Measurements from ENCODE around the gene POLR3E.

The POLR3E gene

DNA sequence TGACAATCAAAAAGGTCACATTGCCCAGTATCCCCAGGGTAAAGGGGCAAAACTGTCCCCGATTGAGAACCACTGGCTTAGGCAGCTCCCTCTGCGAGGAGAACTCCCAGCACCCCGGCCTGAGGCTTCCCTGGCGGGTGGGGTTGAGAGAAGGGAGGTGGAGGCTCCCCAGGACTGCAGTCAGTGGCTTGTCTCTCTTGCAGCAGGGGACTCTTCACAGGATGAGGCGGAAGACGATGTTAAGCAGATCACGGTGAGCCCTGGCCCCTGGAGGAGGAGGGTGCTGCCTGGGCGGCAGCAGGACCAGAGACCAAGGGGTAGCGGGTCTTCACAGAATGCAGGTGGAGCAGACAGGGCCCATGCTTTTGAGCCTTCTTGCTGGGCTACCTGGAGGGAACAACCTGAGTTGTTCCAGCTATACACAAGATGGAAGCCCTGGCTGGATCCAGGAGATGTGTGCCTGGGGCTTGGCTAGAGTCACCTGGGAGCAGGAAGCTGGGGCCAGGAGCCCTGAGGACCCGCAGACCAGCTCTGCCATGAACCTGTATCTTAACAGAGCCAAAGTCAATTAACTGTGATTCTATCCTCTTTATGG, 16.8 kb downstream of the POLR3E start:
- H3K27ac ChIP-seq = no peak overlapping the region
- TF ChIP-seq ZFX (IDR thresholded peaks at IDR 0.05) = no peak

DNA sequence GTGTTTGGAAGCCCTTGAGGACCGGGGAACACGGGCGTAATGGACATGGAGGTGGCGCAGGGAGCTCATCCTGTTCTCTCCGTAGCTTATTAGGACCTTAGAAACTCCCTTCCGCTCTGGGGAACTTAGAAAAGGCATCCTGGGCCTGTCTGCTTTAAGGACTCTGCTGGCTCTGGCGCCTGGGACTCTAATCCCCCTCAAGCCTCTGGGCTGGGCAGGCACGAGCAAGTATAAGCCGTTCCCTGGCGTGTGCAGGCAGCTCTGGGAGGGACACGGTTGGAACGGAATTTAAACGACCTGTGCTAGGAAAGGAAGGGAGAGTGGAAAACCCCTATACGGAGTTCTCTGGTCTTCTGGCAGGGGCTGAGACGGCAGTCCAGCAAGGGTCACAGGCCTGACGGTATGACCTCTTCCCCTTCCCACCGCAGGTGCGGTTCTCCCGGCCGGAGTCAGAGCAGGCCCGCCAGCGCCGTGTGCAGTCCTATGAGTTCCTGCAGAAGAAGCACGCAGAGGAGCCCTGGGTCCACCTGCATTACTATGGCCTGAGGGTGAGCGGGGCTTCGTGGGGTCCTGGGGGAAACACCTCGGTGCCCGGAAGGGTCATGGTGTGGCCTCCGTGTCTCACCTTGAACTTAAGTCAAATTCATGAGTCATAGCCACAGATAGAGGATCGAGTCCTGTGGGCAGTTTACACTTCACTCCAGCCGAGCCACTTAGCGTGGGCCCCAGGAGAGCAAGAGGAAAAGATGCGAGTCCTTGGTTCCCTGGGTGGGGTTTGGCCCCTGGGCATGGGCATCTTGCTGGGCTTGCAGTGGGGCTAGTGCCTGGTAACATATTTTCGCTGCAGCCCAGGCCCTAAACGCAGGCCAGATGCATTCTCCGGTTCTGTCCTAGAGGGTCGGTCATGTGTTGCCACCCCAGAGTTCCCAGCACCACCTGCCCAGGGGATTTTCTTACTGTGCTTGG, 17.7 kb downstream of the POLR3E start:
- no peak overlapping the region for H3K27ac ChIP-seq
- TF ChIP-seq ZFX (IDR thresholded peaks at IDR 0.05) = no peak
- TF ChIP-seq, protein P1, sequence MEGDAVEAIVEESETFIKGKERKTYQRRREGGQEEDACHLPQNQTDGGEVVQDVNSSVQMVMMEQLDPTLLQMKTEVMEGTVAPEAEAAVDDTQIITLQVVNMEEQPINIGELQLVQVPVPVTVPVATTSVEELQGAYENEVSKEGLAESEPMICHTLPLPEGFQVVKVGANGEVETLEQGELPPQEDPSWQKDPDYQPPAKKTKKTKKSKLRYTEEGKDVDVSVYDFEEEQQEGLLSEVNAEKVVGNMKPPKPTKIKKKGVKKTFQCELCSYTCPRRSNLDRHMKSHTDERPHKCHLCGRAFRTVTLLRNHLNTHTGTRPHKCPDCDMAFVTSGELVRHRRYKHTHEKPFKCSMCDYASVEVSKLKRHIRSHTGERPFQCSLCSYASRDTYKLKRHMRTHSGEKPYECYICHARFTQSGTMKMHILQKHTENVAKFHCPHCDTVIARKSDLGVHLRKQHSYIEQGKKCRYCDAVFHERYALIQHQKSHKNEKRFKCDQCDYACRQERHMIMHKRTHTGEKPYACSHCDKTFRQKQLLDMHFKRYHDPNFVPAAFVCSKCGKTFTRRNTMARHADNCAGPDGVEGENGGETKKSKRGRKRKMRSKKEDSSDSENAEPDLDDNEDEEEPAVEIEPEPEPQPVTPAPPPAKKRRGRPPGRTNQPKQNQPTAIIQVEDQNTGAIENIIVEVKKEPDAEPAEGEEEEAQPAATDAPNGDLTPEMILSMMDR (conservative IDR thresholded peaks at IDR 0.05) = no peak

DNA sequence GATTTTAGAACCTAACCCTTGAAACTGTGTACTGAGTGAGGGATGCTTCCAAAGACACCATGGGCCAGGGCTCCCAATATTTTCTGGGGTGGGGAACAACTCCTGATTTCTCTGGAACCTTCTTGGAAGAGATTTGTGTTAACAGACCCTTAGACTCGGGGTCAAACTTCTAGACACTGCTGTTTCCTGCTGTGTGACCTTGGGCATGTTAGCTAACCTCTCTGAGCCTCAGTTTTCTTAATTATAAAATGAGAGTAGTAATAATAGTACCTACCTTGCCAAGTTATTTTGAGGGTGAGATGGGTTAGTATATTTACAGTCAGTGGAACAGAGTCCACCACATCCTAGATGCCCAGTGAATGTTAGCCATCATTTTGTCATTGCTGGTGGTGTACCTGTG, 18.8 kb downstream of the POLR3E start:
- TF ChIP-seq, protein P1 (conservative IDR thresholded peaks at IDR 0.05) = no peak
- no peak for TF ChIP-seq ZFX (IDR thresholded peaks at IDR 0.05)
- no peak overlapping the region for H3K27ac ChIP-seq

DNA sequence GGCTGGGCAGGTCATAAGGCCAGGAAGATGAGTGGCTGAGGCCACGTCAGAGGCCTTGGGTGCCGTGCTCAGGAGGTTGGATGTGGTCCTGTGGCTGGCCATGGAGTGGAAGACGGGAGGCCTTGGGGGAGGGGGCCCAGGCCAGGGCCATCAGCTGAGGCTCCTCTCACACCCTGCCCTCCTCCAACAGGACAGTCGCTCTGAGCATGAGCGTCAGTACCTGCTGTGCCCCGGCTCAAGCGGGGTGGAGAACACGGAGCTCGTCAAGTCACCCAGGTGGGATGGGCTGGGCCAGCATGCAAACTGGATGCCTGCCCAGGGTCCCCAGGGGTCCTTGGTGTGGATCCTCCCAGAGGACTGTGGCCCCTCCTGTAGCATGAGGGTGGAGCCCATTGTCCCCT, 19.2 kb downstream of the POLR3E start:
- TF ChIP-seq, protein P1 (conservative IDR thresholded peaks at IDR 0.05) = no peak
- no peak for TF ChIP-seq ZFX (IDR thresholded peaks at IDR 0.05)
- no peak overlapping the region for H3K27ac ChIP-seq

DNA sequence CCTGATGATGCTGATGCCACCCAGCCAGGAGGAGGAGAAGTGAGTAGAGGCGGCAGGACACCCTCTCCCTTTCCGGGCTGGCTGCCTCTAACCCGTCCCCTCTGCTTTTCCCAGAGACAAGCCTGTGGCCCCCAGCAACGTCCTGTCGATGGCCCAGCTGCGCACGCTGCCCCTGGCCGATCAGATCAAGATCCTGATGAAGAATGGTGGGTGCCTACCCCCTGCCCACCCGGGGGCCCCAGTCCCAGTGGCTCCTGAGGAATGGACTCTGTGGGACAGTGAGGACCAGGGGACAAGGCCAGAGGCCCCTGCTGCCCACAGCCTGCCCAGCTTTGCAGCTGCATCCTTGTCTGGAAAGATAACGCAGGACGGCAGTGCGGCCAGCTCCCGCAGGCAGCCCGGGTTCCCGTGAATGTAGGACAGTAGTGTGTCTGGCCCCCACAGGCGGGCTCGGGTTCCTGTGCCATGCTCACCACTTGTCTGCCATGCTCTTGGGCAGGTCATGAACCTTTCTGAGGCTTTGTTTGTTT, 19.9 kb downstream of the POLR3E start:
- no peak overlapping the region for H3K27ac ChIP-seq
- TF ChIP-seq ZFX (IDR thresholded peaks at IDR 0.05) = no peak
- TF ChIP-seq, protein P1 (conservative IDR thresholded peaks at IDR 0.05) = no peak

DNA sequence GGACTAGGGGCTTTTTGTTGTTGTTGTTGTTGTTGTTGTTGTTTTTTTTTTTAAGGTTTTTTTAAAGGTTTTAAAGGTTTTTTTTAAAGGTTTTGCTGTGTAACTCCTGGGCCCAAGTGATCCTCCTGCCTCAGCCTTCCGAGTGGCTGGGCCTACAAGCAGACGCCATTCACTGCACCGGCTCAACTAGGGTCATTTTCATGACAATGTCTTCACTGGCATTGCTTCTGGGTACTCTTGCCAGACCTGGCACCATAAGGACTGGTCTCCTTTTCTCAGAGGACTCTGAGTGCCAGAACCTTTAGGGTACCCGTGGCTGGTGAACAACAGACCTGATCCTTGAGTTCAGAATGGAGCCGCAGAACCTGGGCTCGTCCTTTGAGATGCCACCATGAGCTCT, 20.4 kb downstream of the POLR3E start:
- no peak overlapping the region for H3K27ac ChIP-seq
- TF ChIP-seq ZFX (IDR thresholded peaks at IDR 0.05) = no peak
- TF ChIP-seq, protein P1 (conservative IDR thresholded peaks at IDR 0.05) = no peak

DNA sequence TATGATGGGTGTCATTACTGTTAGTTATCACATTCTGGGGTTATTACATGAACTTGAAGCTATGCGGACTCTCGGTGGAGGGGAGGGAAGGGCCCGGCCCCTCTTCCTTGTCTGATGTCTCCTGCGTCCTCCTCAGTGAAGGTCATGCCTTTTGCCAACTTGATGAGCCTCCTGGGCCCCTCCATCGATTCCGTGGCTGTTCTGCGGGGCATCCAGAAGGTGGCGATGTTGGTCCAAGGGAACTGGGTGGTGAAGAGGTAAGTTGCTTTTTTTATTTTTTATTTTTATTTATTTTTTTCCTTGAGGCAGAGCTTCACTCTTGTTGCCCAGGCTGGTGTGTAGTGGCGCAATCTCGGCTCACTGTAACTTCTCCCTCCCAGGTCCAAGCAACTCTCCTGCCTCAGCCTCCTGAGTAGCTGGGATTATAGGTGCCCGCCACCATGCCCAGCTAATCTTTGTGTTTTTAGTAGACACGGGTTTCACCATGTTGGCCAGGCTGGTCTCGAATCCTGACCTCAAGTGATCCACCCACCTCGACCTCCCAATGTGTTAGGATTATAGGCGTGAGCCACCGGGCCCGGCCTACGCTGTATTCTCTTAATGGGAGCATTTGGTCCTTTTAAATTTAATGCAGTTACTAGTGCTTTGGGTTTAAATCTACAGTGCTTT, 21.6 kb downstream of the POLR3E start:
- no peak overlapping the region for H3K27ac ChIP-seq
- TF ChIP-seq, protein P1 (conservative IDR thresholded peaks at IDR 0.05) = peak; percentile 81
- no peak for TF ChIP-seq ZFX (IDR thresholded peaks at IDR 0.05)

Data from C4-2B (cell line).